ENCODE data around the gene FGD6.
"Not testable (repeated sequence)": the region's sequence is repeated elsewhere in the genome, so short reads cannot be mapped to it uniquely, and the experiment has no call there.

The FGD6 gene

DNA sequence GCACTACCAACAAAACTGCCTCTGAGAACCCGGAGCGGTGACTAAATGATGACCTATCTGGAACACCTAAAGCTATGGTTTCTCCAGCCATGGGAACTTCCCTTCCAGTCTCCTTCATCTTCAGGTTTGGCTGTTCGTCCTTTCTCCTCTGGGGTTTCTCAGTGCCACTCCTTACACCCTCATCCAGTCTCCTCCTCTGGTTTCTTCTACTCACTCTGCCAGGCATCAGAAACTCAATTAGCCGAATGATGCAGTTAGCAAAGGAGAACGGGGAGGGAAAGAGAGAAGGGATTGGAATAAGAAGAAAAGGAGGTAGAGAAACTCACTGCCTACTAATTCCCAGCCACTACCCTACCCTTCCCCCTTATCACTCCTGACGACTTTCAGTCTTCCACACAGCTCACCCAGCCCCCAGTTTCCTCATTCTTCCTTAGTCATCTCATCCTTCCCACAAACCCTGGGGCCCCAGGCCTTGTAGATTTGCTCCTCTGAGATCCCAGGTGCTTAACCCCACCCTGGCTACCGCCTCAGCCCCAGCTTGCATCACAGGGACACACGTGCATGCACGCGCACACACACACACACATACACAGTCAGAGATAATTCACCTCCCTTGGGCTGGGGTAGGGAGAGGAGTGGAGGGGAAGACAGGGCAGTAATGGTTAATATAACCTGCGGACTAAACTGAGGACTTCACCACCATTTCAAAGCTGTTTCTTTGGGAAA is 13.0 kb downstream of the FGD6 start:
- DNase-seq, result no peak

DNA sequence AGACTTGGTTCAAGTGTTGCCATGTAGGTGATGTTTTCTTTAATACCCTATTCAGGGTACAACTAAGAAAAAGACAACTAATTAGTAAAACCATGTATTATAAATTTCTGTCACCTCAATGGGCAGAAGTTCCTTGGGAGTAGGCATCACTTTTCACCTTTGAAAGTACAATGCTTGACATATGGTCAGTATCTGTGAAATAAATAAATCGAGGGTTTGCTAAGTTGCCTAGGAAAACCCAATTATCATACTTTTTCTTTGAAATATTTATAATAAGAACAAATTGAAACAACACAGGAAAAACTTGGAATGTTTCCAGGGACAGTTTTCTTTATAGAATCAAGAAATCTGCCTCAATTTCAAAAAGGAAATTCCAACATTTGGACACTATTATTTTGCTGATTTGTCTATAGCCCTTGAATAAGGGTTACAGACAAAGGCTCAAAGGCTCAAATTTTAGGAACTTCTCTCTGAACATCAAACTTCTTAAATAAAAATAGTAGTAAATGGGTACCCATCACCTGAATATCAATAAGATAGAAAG is 13.7 kb downstream of the FGD6 start:
- no peak for DNase-seq

DNA sequence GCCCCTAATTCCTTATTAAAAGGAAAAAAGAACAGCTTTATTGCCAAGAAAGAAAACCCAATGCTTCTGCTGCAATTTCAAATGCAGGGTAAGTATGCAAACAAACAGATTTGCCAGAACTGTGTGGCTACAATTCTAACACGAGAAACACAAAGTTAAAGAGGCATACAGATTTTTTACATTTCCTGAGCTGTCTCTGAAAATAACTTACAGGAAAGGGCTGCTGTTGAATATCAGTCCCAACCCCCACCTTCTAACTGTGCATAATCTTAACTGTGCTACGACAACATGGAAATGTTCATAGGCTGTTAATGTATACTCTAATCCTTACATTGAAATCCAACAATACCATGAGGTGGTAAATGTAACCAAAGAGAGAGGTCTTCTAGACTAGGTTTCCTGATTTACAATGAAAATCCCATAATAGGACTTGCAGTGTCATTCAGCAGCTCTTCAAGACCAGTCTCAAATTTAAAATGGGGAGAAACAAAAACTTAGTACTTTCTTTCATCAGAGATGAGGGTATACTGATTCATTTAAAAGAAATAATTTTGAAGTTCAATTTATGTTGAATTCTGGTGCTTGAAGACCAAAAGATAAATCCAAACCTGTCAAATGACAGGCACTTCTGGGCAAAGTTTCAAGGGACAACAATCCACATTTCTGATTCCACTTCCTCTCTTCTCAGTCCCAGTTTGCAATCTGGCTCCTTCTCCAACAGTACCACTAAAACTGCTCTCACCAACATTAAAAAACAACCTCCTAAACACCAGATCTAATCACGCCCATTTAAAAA is 14.4 kb downstream of the FGD6 start:
- DNase-seq, result no peak

DNA sequence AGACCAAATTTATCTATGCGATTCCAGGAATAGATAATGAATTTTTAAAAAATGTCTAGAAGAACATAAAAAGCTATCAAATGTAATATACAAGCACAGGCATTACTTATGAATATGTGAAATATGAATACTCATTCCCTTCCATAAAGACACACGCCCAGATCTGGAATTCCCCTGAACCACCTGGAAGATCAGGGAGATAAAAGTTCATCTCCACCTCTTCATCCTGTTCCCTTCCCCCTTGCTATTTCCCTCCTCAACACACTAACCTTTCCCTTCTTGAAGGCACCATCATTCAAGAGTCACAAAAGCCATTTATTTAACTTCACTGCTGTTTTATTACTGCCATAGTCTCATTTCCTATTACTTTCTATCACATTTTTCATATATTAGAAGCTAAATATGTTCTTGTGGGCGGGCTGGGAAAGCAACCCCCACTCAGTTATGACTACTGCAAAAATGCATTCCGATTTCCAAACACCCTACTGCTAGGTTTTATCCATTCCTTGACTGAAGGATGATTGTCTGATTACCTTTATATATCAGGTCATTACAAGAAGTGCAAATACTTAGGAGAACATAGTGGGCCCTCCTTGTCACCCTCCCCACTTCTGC is 16.1 kb downstream of the FGD6 start:
- no peak for DNase-seq

DNA sequence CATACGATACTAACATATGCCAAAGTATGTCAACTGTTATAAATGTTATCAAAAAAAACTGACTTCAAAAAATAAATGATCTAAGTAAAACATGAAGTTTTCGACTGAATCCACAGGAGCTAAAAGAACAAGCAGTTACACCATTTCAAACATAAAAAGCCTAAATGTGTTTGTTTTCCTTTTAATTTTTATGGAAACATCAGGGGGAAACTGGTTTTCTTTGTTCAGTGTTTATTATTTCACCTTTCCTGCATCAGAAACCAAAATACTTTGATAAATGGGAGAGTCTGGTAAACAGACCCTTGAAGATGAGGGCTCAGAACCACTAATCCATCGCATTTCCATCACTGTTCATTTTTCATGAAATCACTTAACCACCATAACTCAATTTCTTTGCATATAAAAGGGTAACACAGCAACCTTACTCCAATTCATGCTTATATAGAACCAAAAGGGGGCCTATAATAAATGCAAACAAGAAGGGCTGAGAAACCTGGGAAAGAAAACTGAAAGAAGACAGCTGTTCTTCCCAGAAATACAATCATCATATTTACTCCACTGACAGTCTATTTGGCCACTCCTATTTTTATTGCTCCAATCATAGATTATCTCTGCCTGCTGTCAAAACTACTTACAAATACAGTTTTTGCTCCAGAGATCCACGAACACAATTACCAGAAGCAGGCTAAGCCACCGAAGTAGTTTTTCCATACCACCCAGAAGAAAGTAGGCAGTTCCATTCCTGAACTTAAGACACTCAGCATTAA is 17.0 kb downstream of the FGD6 start:
- DNase-seq, result no peak

DNA sequence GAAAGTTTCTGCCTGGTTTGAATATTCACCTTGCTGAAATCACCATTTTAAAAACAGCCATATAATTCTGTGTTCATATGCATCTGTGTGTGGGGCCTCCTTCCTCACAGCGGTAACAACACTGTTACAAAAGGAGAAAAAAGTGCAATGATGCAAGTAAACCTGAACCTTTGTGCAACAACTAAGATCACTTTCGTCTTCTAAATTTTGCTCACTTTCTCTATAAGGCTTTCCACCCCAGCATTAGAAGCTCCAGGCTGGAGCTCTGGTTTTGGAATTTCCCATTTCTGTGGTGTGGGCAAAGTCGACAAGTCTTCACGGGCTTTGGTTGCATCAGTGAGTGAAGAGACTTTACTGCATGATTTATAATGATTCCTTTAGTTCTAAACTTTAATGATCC is 18.4 kb downstream of the FGD6 start:
- no peak for DNase-seq

DNA sequence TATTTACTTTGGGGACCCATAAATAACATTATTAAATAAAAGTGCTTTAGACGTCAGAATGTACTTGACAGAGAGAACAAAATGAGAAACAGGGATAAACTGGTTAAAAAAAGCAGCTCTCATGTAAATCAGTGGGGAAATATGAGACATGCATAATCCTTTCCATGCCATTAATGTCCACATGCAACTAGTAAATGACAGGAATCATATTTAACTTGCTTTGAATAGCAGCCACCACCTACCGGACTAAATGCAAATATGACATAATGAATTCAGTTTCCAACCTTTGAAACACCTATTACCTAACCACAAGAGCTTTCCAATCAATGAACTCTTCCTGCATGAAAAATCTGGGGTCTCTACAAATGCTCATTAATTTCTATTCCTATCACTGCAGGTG is 19.6 kb downstream of the FGD6 start:
- no peak for DNase-seq

DNA sequence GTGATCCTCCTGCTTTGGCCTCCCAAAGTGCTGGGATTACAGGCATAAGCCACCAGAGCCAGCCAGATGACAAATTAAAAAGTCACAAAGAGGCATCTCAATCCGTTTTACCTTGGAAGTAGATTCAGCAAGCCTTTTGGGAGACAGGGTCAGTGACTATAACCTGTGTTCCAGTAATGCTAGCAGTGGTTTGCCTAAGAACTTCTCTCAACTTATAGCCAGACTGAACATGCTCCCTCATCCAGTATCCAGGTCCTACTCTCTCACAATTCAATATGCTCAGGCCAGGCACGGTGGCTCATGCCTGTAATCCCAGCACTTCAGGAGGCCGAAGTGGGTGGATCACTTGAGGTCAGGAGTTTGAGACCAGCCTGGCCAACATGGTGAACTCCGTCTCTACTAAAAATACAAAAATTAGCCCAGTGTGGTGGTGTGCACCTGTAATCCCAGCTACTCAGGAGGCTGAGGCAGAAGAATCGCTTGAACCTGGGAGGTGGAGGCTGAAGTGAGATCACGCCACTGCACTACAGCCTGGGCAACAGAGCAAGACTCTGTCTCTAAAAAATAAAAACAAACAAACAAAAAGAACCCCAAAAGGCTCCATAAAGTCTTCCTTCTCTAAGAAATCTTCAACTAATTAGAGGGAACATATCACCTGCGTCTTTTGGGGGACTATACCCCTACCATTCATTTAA is 20.2 kb downstream of the FGD6 start:
- DNase-seq, result not testable (repeated sequence)

DNA sequence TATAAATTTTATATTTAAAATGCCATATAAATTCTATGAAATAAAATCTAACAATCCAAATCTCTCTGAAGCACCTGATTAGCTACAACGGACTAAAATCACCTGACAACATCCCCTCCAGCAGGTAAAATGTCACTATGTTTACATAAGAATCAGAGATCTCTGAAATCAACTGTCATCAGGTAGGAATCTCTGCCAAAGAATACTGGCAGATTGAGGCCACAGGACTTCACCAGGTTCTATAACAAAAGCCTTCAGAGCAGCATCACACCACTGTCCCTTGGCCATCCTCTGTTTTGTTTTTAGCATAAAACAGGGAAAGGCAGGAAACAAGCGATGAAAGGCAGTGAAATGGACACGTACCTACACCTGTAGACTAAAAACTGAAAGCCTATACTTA is 22.1 kb downstream of the FGD6 start:
- no peak for DNase-seq

DNA sequence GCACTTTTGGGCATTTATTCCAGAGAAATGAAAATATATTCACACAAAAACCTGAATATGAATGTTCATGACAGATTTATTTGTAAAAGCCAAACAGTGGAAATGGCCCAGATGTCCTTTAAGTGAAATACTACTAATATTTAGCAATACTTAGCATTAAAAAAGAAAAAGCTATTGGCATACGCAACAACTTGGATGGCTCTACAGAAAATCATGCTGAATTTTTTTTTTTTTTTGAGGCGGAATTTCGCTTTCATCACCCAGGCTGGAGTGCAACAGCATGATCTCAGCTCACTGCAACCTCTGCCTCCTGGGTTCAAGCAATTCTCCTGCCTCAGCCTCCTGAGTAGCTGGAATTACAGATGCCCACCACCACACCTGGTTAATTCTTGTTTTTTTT is 24.1 kb downstream of the FGD6 start:
- DNase-seq, result no peak

DNA sequence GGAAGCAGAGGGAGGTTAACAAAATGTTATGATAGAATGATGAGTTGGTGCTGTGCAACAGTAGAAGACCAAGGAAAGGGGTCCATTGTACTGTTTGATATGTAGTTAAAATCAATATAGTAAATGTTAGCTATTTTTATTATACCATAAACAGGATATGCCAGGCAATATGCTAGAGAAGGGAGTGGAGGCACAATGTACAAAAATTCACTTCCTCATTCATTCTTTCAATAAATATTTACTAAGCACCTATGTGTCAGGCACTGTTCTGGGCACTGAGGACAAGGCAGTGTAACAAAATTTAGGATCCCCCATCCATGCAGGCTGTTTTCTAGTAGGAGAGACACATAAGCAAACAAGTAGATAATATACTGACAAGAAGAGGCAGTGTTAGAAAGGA is 25.0 kb downstream of the FGD6 start:
- no peak for DNase-seq

DNA sequence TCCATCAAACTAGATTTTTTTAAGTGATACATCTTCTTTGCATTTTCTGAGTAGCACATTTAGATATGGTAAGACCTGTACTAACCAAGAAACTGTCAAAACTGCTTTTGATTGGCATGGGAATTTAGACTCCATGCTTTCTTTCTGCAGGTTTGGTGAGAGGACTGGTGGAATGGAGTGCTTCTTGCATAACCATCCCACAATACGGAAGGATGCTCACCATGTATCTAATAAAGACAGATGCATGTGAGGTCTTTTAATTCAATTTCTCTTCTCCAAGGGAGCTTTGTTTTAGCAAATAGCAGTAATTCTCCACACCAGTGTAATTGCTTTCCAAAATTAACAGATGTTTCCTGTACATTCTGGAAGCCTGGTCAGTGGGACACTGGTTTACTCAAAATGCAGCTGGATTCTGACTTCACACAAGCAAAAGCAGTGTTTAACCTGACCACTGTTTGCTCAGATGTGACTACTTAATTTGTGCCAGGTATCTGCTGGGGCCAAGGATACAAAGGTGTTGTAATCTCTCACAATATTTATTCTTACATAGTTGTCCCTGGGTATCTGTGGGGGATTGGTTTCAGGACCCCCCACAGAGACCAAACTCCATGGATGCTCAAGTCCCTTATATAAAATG is 26.1 kb downstream of the FGD6 start:
- DNase-seq, result no peak

DNA sequence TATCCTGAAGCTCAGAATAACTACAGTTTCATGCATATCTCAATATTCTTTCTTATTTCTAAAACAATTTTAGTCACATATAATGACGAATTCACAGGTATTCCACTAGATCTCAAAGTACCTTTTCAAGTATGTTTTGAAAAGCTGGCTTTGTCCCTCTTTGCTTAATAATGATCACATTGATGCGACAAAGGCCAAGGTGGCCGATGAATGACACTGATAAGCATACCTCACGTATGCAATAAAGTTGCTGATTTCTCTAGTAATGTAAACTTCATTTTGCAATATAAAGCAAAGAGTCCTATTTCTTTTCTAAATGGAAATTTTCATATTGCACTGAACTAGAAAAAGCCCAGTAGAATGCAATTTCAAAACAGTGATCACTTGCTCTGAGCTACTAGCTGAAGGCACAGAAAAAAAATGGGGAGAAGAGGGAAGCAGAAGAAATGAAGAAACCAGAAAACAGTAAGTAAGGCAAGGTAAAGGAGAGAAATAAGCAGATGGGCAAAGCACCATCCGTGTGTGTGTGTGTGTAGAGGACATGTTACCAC is 29.3 kb downstream of the FGD6 start:
- DNase-seq, result no peak

DNA sequence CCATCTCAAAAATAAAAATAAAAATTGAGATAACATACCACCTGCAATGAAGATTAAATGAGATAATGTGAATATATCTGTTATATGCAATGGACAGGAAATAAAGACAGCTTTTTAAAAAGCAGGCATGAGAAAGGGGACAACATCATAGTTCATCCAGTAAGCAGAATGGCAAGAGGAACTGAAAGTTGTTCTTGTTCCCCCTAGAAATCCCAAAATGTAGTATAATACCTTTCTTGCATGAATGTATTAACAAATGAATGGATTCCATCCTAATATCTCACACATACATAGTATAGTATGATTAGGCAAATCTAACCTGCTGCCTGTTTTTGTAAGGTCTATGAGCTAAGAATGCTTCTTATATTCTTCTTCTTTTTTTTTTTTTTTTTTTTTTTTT is 31.4 kb downstream of the FGD6 start:
- no peak for DNase-seq

DNA sequence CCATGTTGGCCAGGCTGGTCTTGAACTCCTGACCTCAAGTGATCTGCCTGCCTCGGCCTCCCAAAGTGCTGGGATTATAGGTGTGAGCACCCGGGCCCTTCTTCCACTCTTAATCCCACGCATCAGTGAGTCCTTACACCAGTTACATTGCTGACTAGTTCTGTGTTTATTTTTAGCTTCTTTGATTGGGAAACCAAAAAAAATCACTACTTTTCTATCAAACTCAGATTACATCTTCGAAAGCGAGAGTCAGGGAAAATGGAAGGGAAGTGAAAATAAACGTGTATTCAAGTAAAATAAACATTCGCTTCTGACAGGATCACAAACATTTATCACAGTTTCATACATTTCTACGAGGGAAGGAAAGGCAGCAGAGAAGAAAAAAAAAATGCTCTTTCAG is 32.2 kb downstream of the FGD6 start:
- no peak for DNase-seq

DNA sequence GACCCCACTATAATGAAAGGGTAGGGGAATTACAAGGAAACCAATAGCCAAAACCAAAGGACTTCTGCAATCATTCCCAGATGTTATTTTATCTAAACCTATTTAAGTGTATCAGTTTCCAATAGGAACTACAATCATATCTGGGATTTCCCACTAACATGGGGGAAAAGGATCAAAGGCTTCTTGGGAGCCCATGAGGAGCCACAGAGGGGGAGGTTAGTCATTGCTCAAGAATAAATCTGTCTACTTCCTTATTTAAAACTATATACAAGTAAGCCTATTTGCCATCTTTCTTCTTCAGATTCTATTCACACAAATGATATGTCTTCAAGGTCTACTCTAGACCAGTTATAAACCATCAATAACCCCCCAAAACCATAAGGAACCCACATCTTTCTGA is 33.1 kb downstream of the FGD6 start:
- no peak for DNase-seq

DNA sequence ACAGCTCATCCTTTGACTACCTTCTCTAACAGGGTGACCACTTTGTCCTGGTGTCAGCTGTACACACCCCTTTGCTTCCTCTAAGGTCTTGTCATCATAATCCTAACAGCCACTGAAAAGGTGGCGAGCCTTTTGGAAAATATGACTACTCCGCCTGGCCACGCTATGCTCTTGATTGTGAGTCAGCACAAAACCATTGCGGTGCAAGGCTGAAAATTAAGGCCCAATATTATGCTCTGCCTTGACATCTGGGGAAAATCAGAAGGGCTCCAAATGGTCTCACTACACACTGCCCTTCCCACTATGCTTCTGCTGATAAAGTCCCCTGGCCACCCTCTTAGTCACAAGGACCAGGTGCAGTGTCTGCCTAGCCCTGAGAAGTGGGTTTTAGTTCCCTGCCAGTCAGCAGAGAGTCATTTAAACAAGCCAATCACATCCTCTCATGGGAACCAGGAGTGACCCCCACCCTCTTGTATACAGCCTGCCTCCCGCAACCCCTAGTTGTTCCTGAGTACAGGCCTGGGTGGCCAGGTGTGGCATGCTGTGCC is 34.3 kb downstream of the FGD6 start:
- DNase-seq, result no peak

DNA sequence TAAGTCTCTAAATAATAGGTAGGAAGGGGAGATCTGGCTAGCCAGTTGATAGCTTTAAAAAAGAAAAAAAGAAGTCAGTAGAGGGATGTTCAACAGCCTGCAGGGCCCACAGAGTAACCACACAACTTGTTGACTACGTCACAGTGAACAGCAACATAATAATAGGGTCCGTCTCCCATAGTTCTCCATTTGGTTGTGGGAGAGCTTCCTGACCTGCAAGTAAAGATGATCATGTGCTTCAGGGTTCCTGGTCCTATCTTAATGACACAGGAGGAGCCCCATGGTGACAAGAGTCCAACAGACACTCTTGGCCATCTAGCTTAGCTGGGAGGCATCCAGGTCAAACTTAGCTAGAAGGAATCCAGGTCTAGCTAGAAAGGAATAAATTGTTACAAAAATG is 36.2 kb downstream of the FGD6 start:
- no peak for DNase-seq

DNA sequence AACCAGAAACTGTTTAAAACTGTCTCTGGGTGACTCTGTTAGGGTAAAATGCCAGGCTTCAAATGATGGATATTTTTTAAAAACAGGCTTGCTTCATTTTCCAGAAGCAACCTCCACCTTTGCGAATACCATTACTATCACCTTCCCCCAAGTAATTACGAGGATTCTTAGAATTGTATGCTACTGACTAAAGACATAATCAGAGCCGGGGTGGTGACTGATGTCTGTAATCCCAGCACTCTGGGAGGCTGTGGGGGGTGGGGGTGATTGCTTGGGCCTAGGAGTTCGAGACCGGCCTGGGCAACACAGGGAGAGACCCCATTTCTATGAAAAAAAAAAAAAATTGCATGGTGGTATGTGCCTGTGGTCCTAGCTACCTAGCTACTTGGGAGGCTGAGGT is 38.3 kb downstream of the FGD6 start:
- no peak for DNase-seq

DNA sequence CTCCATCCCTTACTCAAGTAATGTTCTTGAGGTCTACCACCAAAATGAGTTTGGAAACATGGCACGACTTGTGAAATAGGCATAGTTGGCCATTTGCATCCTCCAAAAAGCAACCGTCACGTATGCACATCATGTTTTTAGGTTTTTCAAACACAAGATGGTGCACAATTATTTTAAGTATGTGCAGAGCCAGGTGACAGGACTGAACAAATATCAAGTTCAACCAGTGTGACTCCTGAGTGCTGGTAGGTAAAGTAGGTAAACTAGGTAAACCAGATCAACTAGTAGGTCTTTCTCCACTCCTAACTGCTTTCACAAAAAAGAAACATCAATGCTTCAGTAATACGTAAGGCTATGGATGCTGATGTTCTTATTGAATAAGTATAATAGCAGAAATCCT is 39.1 kb downstream of the FGD6 start:
- DNase-seq, result no peak

DNA sequence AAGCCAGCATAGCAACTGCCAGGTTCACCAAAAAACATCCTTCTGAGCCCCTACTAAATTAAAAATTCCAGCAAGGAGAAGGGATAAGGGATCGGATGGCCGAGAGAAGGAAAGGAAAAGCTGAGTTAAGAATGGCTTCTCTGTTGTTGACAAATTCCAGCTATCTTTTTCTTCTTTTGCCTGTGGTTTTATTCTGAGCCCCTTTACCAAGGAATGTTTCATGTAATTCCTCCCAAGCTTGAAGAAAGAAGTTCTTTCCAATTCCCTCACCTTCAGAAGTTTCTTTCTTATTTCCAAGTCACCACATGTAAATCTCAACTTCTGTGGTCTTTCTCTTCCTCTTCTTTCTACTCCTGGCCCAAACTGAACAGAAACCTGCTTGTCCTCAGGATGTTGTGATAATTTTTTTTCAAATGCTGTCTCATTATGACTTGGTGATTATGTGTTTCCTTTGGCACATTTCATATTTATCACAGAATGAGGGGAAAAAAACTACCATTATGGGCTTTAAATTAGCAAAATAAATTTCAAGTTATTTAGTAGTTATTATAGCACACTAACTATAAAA is 40.0 kb downstream of the FGD6 start:
- DNase-seq, result no peak

All from NCI-H187 (cell line).